Loucy (cell line): ENCODE data around the gene RALGAPB.

Source experiments
- EZH2phosphoT487 ChIP-seq: fragments of 200-600 bp; IDR thresholded peaks from 2 replicates; pipeline ENCODE4 v1.6.1; 2018; ENCODE audit warnings: antibody characterized with exemption, mild to moderate bottlenecking, moderate library complexity, borderline replicate concordance
- TF ChIP-seq, protein P1 (sequence below): fragments of 200-600 bp; sonication (generic); conservative IDR thresholded peaks from 2 replicates; pipeline ENCODE4 v1.5.1; 2014; ENCODE audit warnings: mild to moderate bottlenecking, antibody characterized with exemption, low read length

DNA sequence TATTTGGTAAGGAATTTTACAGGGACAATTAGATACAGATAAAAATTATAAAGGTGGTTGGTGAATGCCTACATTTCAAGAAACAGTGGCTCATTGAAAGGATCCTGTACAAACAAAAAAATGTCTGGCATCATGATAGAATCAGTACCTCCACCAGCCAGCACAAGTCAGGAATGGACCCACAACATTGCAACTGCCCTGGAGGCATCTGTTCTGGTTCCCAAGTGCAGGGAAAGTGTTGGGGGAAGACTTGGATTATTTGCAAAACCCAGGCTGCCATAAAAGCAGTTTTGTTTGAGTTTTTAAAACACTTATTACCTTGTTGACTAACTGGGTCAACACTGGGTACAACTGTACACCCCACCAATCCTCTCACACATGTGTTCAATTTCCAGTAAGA lies 153.3 kb downstream of the RALGAPB start:
- TF ChIP-seq, protein P1, sequence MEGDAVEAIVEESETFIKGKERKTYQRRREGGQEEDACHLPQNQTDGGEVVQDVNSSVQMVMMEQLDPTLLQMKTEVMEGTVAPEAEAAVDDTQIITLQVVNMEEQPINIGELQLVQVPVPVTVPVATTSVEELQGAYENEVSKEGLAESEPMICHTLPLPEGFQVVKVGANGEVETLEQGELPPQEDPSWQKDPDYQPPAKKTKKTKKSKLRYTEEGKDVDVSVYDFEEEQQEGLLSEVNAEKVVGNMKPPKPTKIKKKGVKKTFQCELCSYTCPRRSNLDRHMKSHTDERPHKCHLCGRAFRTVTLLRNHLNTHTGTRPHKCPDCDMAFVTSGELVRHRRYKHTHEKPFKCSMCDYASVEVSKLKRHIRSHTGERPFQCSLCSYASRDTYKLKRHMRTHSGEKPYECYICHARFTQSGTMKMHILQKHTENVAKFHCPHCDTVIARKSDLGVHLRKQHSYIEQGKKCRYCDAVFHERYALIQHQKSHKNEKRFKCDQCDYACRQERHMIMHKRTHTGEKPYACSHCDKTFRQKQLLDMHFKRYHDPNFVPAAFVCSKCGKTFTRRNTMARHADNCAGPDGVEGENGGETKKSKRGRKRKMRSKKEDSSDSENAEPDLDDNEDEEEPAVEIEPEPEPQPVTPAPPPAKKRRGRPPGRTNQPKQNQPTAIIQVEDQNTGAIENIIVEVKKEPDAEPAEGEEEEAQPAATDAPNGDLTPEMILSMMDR: no peak
- TF ChIP-seq EZH2phosphoT487: no peak
